CD4-positive, alpha-beta T cell treated with Interleukin-1 beta for 1 hour (primary cell): Measurements from ENCODE around the gene IQSEC3.

Source experiments
- DNase-seq, 2 donors: peaks; one replicate each; pipeline ENCODE4 v3.0.0-alpha.2; 2020 to 2022

The IQSEC3 gene

DNA sequence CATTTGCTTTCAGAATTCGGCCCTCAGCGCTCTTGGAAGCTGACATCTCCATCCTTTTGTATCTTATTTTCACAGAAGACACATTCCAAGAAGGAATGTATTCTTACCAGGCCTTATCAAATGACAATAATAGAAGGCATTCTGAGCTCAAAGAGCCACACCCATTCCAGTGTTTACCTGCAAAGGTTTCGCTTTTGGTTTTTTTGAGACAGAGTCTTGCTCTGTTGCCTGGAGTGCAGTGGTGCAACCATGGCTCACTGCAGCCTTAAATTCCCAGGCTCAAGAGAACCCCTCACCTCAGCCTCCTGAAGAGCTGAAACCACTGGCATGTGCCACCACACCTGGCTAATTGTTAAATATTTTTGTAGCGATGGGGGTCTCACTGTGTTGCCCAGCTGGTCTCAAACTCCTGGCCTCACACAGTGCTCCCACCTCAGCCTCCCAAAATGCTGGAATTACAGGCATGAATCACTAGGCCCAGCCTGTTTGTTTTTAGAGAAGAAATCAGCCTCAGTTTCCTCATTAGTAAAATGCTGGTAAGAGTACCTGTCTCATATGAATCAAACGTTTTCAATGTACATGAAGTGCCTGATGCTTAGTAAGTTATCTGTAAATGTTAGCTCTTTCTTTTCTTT is 78.2 kb downstream of the IQSEC3 start:
- no peak for DNase-seq

DNA sequence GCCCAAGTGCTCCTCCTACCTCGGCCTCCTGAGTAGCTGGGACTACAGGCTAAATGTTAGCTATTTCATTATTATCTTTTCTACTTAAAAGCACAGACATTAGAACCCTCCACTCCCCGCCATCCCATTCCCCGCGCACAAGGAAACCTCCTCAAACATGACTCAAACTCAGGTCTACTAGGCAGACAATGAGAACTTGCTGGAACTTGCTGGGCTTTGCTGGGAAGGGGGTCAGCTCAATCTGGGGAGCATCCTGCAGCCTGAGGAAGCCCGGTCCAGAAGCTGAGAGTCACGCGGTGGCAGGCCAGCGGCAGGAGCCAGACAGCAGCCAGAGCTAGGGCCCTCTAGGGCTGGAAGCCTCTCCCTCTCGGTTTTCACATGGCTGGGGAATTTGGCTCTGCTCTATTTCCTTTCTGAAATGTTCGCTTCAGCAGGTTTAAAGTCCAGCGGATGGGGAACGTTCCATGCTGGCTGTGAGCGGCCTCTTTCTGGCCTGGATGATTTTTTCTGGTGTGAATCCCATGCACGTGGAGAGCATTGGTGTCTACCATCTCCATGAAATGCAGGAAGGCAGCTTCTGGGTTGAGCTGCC is 78.9 kb downstream of the IQSEC3 start:
- no peak for DNase-seq

DNA sequence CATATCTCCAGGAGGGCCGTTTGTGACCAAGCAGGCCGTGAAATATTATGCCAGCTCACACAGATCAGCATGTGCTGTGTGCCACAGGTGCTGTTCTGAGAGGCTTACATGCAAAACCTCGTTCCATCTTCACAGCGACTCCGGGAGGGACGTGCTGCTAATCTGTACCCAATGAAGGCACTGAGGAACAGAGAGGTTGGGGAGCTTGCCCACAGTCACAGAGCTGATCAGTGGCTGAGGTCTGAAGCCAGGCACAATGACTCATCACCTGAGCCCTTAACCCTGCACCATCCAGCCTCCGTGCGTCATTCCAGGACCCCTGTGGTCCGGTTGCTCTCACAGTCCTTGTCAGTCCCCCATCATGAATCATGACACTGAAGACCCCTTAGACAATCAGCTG is 80.7 kb downstream of the IQSEC3 start:
- DNase-seq: no peak

DNA sequence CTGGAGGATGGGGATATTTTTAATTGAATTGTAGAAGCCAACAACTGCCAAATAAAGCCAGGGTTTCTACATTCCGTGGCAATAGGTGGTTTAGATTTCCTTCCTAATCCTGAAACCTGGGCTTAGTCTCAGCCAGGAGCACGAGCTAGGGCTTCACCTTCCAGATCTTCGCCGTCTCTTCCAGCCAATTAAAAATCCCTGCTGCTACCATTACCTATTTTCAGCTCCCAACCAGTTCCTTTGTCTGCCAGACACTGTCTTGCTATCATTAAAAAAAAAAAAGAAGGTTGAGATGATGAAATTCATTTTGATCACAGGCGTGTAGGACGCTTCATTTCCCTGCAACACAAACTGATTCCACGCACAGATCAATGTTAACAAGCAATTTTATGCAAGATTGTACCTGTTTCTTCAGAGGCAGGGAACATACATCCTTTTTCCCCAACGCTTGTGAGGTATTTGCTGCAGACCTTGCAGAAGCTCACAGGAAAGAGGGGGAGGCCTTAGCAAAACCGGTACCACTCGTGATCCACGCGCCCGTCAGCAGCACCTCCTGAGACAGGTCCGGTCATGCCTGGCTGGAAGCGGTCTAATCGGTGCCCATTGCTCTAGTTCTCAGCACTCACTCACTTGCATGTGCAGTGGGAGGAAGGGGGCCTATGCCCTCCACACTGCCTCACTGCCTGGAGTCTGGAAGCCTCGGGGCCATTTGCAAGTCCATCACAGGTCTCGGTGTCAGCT is 82.3 kb downstream of the IQSEC3 start:
- DNase-seq: no peak

DNA sequence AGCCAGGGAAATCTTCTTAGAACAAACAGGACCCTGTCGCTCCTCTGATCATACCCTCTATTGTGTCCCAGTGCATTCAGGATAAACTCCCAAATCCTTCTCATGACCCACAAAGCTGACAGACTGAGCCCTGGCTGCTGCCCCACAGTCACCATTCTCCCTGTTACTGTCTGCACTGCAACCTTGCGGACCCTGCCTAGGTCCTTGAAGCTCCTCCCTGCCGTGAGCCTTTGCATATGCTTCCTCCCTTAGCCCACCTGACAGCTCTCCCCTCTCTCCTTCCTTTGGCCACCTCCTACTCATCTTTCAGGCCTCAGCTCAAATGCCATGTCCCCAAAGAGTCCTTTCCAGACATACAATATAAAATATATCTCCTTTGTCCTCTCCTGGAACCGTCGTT is 85.0 kb downstream of the IQSEC3 start:
- DNase-seq: no peak

DNA sequence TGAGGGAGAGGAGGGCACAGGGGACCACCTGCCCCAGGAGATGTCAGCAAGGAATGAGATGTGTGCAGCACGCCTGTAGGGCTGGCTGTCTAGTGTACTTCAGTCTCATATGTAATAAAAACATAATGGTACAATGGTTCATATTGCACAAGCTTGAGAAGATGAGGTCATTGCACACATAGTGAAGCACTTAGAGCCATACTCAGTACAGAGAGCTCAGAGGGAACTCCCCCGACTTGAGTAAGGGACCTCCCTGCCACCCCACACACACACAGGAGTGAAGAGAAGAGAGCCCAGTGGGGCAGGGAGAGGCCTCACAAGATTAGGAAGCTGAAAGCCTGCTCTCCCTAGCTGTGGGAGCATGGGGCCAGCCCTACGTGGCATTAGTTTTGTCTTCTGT is 85.9 kb downstream of the IQSEC3 start:
- DNase-seq: no peak

DNA sequence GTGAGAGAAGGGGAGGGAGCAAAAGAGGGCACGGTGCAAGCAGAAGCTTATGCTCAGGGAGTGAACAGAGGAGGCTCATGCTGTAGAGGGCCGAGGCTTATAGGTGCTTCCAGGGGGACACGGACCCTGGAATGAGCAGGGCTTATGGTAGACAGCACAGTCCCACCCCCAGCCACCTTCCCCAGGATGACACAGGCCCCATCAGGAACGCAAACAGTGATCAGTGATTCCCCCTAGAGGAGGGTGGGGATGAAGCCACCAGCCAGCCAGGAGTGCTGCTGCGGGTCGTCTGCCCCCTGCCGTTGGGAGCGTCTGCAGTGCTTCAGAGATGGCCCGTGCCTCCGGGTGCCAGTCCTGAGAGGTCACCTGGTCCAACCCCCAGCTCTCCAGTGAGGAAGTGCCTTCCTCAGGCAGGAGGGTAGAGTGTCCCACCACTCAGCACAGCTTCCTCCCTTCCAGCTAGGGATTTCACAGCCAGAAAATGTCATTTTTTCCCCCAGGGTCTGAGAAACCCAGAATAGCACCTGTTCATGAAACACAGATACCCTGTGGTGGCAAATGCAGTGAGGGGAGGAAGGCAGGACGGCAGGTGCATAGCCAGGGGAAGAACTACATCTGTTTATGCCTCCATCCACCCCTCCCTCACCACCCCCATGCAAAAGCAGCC is 86.6 kb downstream of the IQSEC3 start:
- DNase-seq: peak; percentile 42 to 53

DNA sequence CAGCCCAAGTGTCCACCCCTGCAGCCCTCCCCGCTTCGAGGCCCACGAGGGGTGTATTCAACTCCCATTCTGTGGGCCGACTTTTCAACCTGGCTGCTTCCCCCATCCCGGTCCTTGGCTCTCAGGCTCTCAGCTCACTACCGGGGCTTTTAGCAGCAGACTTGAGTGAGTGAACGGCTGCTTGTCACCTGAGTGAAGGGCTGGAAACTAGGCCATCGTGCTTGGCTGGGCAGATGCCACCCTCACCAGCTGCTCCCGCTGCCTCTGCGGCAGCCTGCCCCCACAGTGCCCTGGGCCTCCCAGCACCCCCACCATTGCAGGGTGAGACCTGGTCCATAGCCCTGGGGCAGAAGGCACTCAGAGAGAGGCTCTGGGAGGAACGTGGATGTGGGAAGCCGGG is 87.5 kb downstream of the IQSEC3 start:
- no peak for DNase-seq

DNA sequence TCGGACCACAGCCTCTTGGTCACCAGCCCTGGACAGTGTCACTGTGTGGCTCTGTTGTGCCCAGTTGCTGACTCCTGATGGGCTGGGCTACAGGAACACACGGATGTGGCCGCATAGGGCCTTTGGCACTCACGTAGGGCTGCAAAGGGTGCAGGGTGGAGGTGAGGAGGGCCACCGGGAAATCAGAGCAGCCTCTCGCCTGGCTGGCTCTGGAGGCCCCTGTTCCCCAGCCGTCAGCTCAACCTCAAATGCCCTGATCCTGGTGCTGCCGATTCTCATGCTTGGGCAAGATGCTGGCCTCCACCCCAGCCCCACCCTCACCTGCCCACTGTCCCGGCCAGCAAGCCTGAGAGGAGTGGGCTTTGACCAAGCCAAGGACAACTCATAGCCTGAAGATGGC is 88.4 kb downstream of the IQSEC3 start:
- no peak for DNase-seq

DNA sequence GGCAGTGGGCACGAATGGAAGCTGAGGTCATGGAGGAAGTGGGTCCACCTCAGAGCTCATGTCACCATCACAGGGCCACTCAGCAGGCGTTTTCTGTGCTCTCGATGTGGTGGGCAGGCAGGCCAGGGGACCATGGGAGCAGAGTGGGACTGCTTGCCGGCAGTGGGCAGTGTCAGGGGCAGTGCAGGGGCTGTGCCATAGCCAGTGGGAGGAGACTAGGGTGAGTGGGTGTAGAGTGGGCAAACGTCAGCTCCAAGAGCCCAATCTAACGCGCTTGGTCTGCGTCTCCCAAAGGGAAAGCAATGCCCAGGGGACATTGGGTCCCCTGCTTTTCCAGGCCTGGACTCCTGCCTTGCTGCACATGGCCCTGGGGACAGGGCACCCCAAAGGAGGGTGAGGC is 89.1 kb downstream of the IQSEC3 start:
- DNase-seq: no peak

DNA sequence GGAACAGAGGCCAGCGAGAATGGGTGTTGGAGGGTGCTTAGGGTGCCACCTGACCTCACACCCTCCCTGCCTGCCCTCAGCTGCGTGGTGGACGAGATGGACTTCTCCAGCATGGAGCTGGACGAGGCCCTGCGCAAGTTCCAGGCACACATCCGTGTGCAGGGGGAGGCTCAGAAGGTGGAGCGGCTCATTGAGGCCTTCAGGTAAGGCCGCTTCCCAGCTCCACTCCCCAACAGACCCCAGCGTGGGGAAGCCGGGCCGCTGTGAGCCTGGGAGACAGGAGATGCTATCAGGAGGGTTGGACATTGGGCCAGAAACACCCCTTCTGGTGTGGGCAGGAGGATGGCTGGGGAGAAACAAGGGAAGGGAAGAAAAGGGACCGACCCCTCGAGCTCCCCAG is 90.4 kb downstream of the IQSEC3 start:
- no peak for DNase-seq

DNA sequence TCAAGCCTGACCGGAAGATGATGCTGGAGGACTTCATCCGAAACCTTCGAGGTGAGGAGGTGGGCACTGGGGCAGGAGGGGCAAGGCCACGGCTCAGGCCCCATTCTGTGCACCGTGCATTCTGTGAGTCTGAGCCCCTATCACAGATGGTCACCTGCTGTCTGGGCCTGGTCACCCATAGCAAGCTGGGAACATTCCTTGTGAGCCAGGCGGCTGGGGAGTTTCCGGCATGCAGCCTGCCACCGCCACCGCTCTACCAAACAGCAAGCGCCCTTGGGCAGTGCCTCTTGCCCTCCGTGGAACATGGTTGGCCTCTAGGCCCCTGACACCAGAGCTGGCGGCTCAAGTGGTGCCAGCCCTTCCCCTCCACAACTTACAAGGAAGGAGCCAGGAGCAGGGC is 91.1 kb downstream of the IQSEC3 start:
- no peak for DNase-seq

DNA sequence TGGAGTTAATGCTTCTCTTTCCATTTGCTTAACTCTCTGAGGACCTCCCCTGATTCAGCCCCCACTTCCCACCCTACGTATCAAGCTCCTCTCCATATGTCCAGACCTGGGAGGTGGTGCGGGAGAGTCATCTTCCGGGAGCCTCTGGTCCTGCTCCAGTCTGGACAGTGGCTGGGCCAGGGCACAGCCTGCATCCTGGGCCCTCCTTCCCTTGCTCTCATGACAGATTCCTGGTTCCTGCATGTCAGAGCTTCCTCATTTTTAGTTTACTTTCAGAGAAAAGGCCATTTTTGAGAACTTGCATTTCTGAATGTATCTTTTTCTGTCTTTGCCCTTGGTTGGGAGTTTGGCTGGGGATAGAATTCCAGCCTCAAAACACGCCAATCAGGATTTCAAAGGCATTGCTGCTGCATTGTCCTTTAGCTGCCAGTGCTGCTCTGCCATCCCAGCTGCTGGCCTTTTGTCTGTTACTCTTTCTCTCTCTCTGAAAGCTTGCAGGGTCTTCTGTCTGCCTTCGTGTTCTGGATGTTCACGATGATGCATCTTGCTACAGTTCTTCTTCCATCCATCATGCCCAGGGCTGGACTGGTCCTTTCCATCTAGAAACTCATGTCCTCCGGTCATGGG is 92.7 kb downstream of the IQSEC3 start:
- no peak for DNase-seq

DNA sequence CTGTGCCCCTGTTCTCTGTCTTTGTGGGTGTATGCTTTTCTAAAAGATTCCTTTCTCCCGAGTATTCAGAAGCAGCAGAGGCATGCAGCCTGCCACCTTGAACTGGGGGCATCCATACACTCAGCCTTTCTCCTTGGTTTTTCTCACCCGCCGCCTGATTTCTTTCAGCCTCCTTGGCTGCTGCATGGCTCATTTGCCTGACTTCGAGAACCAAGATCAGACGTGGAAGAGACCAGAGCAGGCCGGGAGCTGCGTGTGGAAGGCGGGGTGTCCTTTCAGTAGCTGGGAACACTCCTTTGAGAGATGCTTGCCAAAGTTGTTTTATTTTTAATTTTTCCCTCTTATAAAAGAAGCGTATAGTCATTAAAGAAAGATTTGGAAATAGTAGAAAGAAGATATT is 94.3 kb downstream of the IQSEC3 start:
- DNase-seq: no peak

DNA sequence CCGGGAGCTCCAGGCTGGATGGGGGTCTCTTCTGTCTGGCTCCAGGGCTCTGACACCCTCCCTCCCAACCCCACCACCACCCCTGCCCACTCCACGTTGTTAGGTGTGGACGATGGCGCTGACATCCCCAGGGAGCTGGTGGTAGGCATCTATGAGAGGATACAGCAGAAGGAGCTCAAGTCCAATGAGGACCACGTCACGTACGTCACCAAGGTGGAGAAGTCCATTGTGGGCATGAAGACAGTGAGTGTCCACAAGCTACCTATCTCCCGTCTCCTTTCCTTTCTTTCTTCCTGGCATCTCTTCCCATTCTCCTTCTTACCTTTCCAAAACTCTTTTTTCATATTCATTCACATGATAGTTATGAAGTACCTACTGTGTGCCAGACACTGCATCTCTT is 95.3 kb downstream of the IQSEC3 start:
- no peak for DNase-seq

DNA sequence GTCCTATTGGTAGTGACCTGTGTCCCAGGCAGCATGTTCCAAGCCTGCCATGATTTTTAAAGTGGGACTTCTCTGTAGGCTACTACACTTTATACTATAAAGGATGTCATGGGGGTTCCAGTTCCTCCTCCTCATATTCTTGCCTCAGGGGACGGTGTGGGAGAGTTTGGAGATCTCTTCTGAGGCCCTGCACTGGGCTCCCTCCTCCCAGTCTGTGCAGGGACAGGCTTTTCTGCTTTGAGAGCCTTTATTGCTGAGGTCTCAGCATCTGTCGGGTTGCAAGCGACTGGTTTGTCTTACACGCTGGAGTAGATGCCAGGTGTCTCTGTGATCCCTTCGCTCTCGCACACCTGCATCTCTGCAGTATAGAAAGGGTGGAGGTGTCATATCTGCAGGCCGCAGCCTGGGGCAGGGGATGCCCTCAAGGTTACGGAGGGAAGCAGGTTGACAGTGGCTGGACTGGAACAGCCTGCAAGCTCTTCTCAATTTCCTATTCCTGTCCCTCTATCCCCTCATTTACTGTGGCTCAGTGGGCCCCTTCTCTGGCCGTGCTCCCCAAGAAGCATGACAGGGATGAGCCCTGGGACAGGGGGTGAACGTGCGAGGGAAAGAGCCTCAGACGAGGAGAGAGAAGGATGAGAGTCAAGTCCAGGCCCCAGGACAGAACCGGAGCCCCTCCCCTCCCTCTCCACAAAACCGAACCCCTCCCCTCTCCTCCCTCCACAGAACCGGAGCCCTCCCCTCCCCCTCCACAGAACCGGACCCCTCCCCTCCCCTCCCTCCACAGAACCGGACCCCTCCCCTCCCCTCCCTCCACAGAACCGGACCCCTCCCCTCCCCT is 96.1 kb downstream of the IQSEC3 start:
- no peak for DNase-seq

DNA sequence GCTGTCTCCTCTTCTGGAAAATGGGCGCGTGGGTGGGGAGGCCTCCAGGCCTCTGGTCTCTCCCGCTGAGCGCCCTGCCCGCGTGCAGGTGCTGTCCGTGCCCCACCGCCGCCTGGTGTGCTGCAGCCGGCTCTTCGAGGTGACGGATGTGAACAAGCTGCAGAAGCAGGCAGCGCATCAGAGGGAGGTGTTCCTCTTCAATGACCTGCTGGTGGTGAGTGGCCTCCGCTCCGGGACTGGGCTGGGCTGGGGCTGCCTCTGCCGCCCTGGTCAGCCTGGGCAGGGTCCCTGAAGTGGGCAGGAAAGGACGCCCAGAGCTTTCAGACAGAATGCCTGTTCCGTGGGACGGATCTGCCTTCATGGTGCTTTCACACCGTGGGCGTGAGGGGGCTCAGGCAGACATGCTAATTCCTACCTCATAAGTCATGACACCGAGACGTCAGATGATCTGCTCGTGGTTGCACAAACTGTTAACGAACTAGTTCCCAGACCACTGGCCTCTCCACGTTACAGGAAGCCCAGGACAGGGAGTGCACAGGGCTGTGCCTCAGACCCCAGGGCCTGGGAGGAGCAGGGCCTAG is 96.9 kb downstream of the IQSEC3 start:
- no peak for DNase-seq

DNA sequence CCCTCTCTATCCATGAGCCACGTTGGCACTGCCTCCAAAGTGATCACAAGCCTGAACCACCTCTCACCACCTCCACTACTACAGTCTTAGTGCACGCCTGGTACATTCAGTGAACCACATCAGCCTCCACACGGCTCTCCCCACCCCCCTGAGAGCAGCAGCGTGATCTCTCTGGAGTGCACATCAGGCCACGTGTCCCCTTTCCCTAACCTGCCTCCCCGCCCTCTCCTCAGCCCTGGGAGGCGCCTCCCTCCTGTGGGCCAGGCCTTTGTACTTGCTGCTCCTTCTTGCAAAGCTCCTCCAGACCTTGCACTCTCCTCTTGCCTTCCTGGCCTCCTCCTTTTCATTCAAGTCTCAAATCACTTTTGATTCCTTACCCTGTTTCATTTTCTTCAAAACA is 97.6 kb downstream of the IQSEC3 start:
- DNase-seq: no peak

DNA sequence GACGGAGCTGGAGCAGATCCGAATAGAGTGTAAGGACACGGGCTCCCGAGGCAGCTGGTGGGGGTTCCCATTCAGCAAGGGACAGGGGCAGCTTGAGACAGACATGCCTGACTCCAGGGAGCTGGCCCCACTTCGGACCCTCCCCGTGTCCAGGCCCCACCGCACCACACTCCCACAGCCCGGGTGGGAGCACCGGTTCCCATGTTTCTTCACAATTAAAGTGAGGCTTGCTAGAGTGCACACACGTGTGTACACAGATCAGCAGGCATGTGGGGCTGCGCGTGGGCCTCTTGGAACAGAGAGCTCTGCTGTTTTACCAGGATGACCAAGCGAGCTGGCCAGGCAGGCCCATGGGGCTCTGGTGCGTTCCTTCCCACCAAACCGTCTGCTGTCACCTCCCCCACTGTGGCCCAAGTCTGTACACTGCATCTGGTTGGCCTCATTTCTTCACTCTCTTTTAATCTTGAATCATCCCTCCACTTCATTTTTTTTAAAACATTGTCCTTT is 99.3 kb downstream of the IQSEC3 start:
- no peak for DNase-seq

DNA sequence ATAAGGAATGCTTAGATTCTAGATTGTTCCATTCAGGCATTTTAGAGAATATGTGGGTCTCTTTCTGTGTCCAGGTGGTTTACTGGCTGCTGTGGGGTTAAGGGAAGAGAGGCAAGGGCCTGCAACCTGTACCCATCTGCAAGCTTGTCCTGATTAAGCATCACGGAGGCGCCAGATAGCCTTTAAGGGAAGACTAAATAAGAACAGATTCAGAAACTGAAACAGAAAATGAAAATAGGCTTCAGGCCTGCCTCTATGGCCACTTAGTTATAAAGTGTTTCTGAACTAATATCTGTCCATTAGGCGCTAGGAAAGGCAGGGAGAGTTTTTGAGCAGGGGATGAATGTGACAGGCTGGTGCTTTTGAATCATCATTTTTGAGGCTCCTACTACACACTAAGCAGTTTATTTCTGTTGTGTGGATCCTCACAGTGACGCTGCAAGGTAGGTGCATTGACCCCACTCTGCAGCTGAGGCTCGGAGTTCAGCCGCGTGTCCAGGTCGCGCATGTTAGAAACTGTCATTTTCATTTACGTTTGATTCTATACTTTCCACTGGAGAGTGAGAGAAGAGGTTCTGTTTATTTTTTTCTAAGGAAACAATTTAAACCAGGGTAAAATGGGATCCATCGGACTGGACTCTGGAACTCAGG is 100.0 kb downstream of the IQSEC3 start:
- DNase-seq: no peak

DNA sequence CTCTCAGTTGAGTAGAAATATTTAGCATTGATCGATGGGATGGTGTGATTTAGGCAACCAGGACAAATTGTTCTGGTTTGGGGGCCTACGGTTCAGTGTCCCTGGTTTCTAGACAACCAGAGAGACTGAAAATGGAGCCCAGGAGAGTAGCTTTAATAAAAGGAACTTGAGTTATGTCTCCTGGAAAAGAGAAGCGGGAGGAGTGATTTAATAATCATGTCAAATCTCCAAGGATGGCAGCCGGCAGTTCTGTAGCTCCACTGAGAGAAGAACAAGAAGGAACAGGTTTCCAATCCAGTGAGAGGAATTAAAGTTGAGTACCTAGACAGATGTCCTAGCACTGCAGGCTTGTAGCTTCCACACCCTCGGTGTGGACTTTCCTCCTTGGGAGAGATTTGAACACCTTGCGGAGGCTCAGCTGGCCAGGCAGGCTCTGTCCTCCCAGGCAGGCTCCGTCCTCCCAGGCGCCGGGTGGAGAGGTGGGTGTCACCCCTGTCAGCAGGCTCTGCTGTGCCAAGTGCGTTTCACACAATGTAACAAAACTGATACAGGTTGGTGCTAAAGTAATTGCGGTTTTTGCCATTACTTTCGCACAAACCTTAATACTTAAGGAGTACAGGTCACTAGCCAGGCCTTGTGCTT is 101.5 kb downstream of the IQSEC3 start:
- no peak for DNase-seq
